HepG2 (cell line): Measurements from ENCODE around the gene SRP9. TPM values are rescaled to one million over a fixed set of nuclear protein-coding genes. Genes with fewer than 3 reads are reported as not detected.

ENCODE experiments used
- BCL6 ChIP-seq: IDR thresholded peaks from 2 replicates; pipeline ENCODE4 v1.6.1; 2016; ENCODE audit warnings: missing genetic modification reagents, missing compliant biosample characterization
- EP300 ChIP-seq, 3 experiments: sonication (generic) in 1 of 3; formaldehyde crosslinking in 1 of 3; IDR thresholded peaks; 2 replicates each; pipeline versions ENCODE4 v1.5.1 to v1.6.1; 2011 to 2020; ENCODE audit warnings: low read depth in 2 of 3, low read length in 2 of 3, borderline replicate concordance in 1 of 3, improper control_type of control experiment in 1 of 3, mild to moderate bottlenecking in 1 of 3, missing genetic modification reagents in 1 of 3, moderate library complexity in 1 of 3
- FLYWCH1 ChIP-seq: sonication (generic); formaldehyde crosslinking; IDR thresholded peaks from 2 replicates; pipeline ENCODE4 v1.8.1; 2023; ENCODE audit warnings: mild to moderate bottlenecking, missing genetic modification reagents
- FOSL1 ChIP-seq: sonication (generic); formaldehyde crosslinking; IDR thresholded peaks from 2 replicates; pipeline ENCODE4 v1.9.0; 2021; ENCODE audit warnings: missing genetic modification reagents, borderline replicate concordance
- MAFG ChIP-seq: sonication (generic); formaldehyde crosslinking; IDR thresholded peaks from 2 replicates; pipeline ENCODE4 v1.5.1; 2020; ENCODE audit warnings: mild to moderate bottlenecking, missing genetic modification reagents
- PHF20 ChIP-seq: sonication (generic); formaldehyde crosslinking; IDR thresholded peaks from 2 replicates; pipeline ENCODE4 v1.5.0; 2020; ENCODE audit warnings: mild to moderate bottlenecking, missing genetic modification reagents
- RXRB ChIP-seq: IDR thresholded peaks from 2 replicates; pipeline ENCODE4 v1.6.1; 2016; ENCODE audit warnings: borderline replicate concordance, missing genetic modification reagents, missing compliant biosample characterization
- SAP130 ChIP-seq: IDR thresholded peaks from 2 replicates; pipeline ENCODE4 v1.6.1; 2016; ENCODE audit warnings: low read depth
- SOX6 ChIP-seq, 2 experiments: fragments of 450-650 bp in 1 of 2; sonication (generic) in 1 of 2; formaldehyde crosslinking in 1 of 2; IDR thresholded peaks; 2 replicates each; pipeline versions ENCODE4 v1.4.0 to v1.6.1; 2017 to 2020; ENCODE audit warnings: antibody characterized with exemption in 1 of 2, mild to moderate bottlenecking in 1 of 2, missing genetic modification reagents in 1 of 2
- WIZ ChIP-seq: sonication (generic); formaldehyde crosslinking; IDR thresholded peaks from 2 replicates; pipeline ENCODE4 v1.5.1; 2020; ENCODE audit warnings: mild to moderate bottlenecking, missing genetic modification reagents
- ZNF335 ChIP-seq: sonication (generic); formaldehyde crosslinking; IDR thresholded peaks from 2 replicates; pipeline ENCODE4 v1.4.0; 2020; ENCODE audit warnings: missing genetic modification reagents
- ZNF766 ChIP-seq: sonication (generic); formaldehyde crosslinking; IDR thresholded peaks from 2 replicates; pipeline ENCODE4 v1.5.0; 2020; ENCODE audit warnings: missing genetic modification reagents, borderline replicate concordance
- polyA plus RNA-seq, 8 experiments: library from polyadenylated mRNA; depleted of rRNA in 3 of 8; stranded (reverse) in 7 of 8; unstranded in 1 of 8; fragments of >200 nt; fragmentation: Illumina TruSeq in 4 of 8; extraction: Trizol in 4 of 8; gene quantifications; 2 replicates each; pipeline versions ENCODE4 v1.2.1 to v1.2.3, GENCODE V29; 2011 to 2016; ENCODE audit warnings: low read depth in 4 of 8, missing spikeins in 1 of 8, mixed read lengths in 1 of 8; ENCODE audit not compliant: insufficient read depth in 1 of 8
- total RNA-seq, 5 experiments: library from RNA; depleted of rRNA; stranded (reverse); fragments of >200 nt; fragmentation: Illumina TruSeq; extraction: Trizol; gene quantifications; 2 replicates each; pipeline ENCODE4 v1.2.3, GENCODE V29; 2016; ENCODE audit warnings: low read depth in 1 of 5
- TF ChIP-seq, protein P1 (sequence below): sonication (generic); formaldehyde crosslinking; IDR thresholded peaks from 2 replicates; pipeline ENCODE4 v1.9.0; 2022; ENCODE audit warnings: low read depth, missing genetic modification reagents
- TF ChIP-seq, protein P2 (sequence below): sonication (generic); formaldehyde crosslinking; IDR thresholded peaks from 2 replicates; pipeline ENCODE4 v1.8.0; 2023; ENCODE audit warnings: mild to moderate bottlenecking, missing genetic modification reagents
- TF ChIP-seq, protein P3 (sequence below): sonication (generic); formaldehyde crosslinking; IDR thresholded peaks from 2 replicates; pipeline ENCODE4 v1.4.0; 2020; ENCODE audit warnings: missing genetic modification reagents, borderline replicate concordance
- TF ChIP-seq, protein P4 (sequence below): sonication (generic); formaldehyde crosslinking; IDR thresholded peaks from 2 replicates; pipeline ENCODE4 v1.8.0; 2022; ENCODE audit warnings: mild to moderate bottlenecking, missing genetic modification reagents, moderate library complexity

The SRP9 gene
- total and polyA plus RNA-seq, 2 of the 13 experiments (the other 11 are each of a cell fraction or from before 2014, with no cell fraction given): 251 to 307 TPM

DNA sequence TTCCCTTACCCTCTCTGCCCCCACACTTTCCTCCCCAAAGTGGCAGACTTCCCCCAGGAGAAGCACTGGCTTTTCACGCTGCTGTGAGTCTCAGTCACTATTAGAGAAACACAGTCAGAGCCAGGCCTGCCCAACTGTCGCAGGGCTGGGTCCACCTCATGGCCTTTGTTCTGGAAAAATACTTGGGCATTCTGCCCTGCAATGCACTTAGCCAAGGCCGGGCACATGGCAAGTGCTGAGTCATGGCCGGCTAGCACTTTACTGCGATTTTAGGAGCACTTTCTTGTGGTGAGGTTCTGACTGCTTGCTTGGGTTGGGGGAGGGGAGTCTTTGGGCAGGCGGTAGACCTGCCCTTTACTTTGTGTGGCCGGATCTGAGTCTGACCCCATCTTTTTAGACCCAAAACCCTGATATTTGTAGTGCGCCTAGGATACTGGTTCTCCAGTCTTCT, 40.0 kb downstream of the SRP9 start (continued):
- peak in 1 of 2 experiments; percentile 41; a peak in 1 of 4 replicates for TF ChIP-seq EP300 (IDR thresholded peaks at IDR 0.05; ENCODE audit: low read depth in 2 of 2, low read length in 2 of 2)
- TF ChIP-seq EP300 (CRISPR knock-in tag; IDR thresholded peaks at IDR 0.05; ENCODE audit: borderline replicate concordance): peak; percentile 80
- TF ChIP-seq MAFG (CRISPR knock-in tag): peak; percentile 61
- TF ChIP-seq ZNF335 (CRISPR knock-in tag): peak; percentile 78
- TF ChIP-seq ZNF766: no peak
- no peak for TF ChIP-seq PHF20 (CRISPR knock-in tag)
- TF ChIP-seq, protein P1, sequence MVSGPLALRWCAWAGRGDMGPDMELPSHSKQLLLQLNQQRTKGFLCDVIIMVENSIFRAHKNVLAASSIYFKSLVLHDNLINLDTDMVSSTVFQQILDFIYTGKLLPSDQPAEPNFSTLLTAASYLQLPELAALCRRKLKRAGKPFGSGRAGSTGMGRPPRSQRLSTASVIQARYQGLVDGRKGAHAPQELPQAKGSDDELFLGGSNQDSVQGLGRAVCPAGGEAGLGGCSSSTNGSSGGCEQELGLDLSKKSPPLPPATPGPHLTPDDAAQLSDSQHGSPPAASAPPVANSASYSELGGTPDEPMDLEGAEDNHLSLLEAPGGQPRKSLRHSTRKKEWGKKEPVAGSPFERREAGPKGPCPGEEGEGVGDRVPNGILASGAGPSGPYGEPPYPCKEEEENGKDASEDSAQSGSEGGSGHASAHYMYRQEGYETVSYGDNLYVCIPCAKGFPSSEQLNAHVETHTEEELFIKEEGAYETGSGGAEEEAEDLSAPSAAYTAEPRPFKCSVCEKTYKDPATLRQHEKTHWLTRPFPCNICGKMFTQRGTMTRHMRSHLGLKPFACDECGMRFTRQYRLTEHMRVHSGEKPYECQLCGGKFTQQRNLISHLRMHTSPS: peak; percentile 85
- TF ChIP-seq WIZ (CRISPR knock-in tag): no peak
- TF ChIP-seq SOX6 (IDR thresholded peaks at IDR 0.05): no peak
- TF ChIP-seq SOX6 (CRISPR knock-in tag; IDR thresholded peaks at IDR 0.05): no peak
- TF ChIP-seq, protein P2, sequence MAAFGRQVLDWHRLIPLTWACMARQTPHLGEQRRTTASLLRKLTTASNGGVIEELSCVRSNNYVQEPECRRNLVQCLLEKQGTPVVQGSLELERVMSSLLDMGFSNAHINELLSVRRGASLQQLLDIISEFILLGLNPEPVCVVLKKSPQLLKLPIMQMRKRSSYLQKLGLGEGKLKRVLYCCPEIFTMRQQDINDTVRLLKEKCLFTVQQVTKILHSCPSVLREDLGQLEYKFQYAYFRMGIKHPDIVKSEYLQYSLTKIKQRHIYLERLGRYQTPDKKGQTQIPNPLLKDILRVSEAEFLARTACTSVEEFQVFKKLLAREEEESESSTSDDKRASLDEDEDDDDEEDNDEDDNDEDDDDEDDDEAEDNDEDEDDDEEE (CRISPR knock-in tag): no peak
- 0 out of 2 replicates have a peak, but pooled peaks have one; percentile 39 for TF ChIP-seq RXRB (CRISPR knock-in tag)
- TF ChIP-seq FOSL1 (CRISPR knock-in tag): no peak
- no peak for TF ChIP-seq FLYWCH1 (CRISPR knock-in tag)
- TF ChIP-seq BCL6: 0 out of 2 replicates have a peak, but pooled peaks have one; percentile 14
- peak; percentile 32; the same call in 1 of the 2 replicates for TF ChIP-seq SAP130 (CRISPR knock-in tag)
- TF ChIP-seq, protein P3, sequence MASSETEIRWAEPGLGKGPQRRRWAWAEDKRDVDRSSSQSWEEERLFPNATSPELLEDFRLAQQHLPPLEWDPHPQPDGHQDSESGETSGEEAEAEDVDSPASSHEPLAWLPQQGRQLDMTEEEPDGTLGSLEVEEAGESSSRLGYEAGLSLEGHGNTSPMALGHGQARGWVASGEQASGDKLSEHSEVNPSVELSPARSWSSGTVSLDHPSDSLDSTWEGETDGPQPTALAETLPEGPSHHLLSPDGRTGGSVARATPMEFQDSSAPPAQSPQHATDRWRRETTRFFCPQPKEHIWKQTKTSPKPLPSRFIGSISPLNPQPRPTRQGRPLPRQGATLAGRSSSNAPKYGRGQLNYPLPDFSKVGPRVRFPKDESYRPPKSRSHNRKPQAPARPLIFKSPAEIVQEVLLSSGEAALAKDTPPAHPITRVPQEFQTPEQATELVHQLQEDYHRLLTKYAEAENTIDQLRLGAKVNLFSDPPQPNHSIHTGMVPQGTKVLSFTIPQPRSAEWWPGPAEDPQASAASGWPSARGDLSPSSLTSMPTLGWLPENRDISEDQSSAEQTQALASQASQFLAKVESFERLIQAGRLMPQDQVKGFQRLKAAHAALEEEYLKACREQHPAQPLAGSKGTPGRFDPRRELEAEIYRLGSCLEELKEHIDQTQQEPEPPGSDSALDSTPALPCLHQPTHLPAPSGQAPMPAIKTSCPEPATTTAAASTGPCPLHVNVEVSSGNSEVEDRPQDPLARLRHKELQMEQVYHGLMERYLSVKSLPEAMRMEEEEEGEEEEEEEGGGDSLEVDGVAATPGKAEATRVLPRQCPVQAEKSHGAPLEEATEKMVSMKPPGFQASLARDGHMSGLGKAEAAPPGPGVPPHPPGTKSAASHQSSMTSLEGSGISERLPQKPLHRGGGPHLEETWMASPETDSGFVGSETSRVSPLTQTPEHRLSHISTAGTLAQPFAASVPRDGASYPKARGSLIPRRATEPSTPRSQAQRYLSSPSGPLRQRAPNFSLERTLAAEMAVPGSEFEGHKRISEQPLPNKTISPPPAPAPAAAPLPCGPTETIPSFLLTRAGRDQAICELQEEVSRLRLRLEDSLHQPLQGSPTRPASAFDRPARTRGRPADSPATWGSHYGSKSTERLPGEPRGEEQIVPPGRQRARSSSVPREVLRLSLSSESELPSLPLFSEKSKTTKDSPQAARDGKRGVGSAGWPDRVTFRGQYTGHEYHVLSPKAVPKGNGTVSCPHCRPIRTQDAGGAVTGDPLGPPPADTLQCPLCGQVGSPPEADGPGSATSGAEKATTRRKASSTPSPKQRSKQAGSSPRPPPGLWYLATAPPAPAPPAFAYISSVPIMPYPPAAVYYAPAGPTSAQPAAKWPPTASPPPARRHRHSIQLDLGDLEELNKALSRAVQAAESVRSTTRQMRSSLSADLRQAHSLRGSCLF (CRISPR knock-in tag): no peak
- TF ChIP-seq, protein P4, sequence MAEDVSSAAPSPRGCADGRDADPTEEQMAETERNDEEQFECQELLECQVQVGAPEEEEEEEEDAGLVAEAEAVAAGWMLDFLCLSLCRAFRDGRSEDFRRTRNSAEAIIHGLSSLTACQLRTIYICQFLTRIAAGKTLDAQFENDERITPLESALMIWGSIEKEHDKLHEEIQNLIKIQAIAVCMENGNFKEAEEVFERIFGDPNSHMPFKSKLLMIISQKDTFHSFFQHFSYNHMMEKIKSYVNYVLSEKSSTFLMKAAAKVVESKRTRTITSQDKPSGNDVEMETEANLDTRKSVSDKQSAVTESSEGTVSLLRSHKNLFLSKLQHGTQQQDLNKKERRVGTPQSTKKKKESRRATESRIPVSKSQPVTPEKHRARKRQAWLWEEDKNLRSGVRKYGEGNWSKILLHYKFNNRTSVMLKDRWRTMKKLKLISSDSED (CRISPR knock-in tag): no peak
